ENCODE results near the gene RFX7. TPM values are rescaled to one million over a fixed set of nuclear protein-coding genes. Genes with fewer than 3 reads are reported as not detected.
A peak's percentile ranks its signal among the peaks of the same experiment; 100 is the strongest.
"Not testable (repeated sequence)": the region's sequence is repeated elsewhere in the genome, so short reads cannot be mapped to it uniquely, and the experiment has no call there.

RFX7 gene
- total RNA-seq, 2 donors from 2014 or later, result 24.5 to 26.8 TPM

DNA sequence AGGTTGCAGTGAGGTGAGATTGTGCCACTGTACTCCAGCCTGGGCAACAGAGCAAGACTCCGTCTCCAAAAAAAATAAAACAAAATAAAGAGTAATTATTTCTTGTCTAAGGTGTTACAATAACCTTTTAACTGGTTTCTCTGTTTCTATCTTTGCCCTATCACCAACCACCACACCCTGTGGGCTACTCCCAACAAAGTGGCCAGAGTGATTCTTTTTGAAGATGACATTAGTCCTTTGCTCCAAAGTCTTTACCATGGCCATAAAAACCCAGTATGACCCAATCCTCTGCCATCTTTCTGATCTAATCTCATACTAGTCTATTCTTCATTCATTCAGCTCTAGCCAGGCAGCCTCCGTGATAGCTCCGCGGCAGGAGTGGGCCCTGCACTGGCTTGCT lies 62.8 kb downstream of the RFX7 start:
- Mint-ChIP-seq H3K27ac (no peak overlapping the region), H3K4me3 (no peak overlapping the region), H3K36me3 (ENCODE audit: low read depth) (peaks cover 5% of the 10 kb centered on the region), H3K4me1 (peaks cover 16% of the 10 kb centered on the region), H3K27me3 (no peaks in the 10 kb centered on the region)
- ATAC-seq, result no peak
- no peaks in the 10 kb centered on the region for H3K9me3 ChIP-seq (ENCODE audit: control insufficient read depth, low read length, poor library complexity, severe bottlenecking)
- DNase-seq, result no peak

DNA sequence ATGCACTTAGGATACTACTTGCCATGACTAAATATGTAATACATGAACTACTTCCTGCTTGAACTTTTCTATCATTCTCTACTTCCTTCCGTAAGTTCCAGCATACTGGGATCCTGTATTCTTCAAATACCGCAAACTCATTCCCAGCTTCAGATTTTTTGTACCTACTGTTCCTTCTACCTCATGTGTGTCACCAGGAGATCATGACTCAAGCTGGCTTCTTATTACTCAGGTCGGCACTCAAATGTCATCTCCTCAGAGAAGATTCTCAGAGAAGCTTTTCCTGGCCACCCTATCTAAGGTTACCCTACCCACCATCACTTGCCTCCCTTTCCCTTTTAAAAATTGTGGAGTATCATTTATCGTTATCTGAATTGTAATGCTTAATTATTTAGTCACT lies 66.7 kb downstream of the RFX7 start:
- no peaks in the 10 kb centered on the region for H3K27me3 Mint-ChIP-seq
- peaks cover 14% of the 10 kb centered on the region for H3K36me3 Mint-ChIP-seq (ENCODE audit: low read depth)
- H3K27ac Mint-ChIP-seq, result no peak overlapping the region
- no peak for DNase-seq
- ATAC-seq, result no peak
- H3K4me3 Mint-ChIP-seq, result no peak overlapping the region
- H3K4me1 Mint-ChIP-seq, result peaks cover 22% of the 10 kb centered on the region
- no peaks in the 10 kb centered on the region for H3K9me3 ChIP-seq (ENCODE audit: control insufficient read depth, low read length, poor library complexity, severe bottlenecking)

GRCh38 chr15:56175788-56176187 lies 67.9 kb downstream of the RFX7 start:
- no peak for DNase-seq
- no peak overlapping the region for H3K4me3 Mint-ChIP-seq
- ATAC-seq, result no peak
- peaks cover 20% of the 10 kb centered on the region for H3K36me3 Mint-ChIP-seq (ENCODE audit: low read depth)
- H3K9me3 ChIP-seq (ENCODE audit: control insufficient read depth, low read length, poor library complexity, severe bottlenecking), result no peaks in the 10 kb centered on the region
- H3K4me1 Mint-ChIP-seq, result peaks cover 20% of the 10 kb centered on the region
- H3K27ac Mint-ChIP-seq, result peak overlapping the region; percentile 17
- no peaks in the 10 kb centered on the region for H3K27me3 Mint-ChIP-seq

DNA sequence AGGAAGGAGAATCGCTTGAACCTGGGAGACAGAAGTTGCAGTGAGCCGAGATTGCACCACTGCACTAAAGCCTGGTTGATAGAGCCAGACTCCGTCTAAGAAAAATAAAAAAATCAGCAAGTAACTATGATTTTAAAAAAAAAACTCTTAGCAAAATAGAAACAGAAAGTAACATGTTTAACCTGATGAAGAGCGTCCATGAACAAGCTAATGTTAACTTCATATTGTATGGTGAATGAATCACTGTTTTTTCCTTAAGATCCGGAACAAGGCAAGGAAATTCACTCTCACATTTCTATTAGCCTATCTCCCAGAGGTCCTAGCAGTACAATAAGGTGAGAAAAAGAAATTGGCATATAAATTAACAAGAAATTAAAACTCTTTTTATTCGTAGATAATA lies 69.0 kb downstream of the RFX7 start:
- no peak for ATAC-seq
- Mint-ChIP-seq H3K27me3 (no peaks in the 10 kb centered on the region), H3K36me3 (ENCODE audit: low read depth) (peaks cover 22% of the 10 kb centered on the region), H3K4me1 (peaks cover 22% of the 10 kb centered on the region), H3K4me3 (no peak overlapping the region), H3K27ac (peak overlapping the region; percentile 17)
- DNase-seq, result no peak
- H3K9me3 ChIP-seq (ENCODE audit: control insufficient read depth, low read length, poor library complexity, severe bottlenecking), result no peaks in the 10 kb centered on the region

DNA sequence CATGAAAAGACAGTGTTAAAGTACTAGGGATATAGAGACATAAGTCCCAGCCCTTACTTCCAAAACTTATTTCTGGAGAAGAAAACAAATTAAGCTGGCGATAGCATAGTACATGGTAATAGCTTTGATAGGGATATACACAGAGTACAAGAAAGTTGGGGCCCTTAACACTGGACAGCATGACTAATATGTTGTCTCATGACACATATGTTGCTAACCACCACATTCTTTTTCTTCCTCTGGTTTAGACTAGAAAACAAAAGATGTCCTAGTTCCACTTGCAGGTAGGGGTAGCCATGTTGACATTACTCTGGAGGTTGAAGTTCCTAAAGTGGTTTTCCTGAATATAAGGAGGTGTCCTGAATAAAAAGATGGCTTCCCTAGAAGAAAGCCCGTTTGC lies 75.3 kb downstream of the RFX7 start:
- H3K4me3 Mint-ChIP-seq, result no peak overlapping the region
- peaks cover 14% of the 10 kb centered on the region for H3K36me3 Mint-ChIP-seq (ENCODE audit: low read depth)
- peaks cover 30% of the 10 kb centered on the region for H3K4me1 Mint-ChIP-seq
- DNase-seq (no peak), ATAC-seq (no peak)
- H3K27me3 Mint-ChIP-seq, result no peaks in the 10 kb centered on the region
- no peaks in the 10 kb centered on the region for H3K9me3 ChIP-seq (ENCODE audit: control insufficient read depth, low read length, poor library complexity, severe bottlenecking)
- no peak overlapping the region for H3K27ac Mint-ChIP-seq

DNA sequence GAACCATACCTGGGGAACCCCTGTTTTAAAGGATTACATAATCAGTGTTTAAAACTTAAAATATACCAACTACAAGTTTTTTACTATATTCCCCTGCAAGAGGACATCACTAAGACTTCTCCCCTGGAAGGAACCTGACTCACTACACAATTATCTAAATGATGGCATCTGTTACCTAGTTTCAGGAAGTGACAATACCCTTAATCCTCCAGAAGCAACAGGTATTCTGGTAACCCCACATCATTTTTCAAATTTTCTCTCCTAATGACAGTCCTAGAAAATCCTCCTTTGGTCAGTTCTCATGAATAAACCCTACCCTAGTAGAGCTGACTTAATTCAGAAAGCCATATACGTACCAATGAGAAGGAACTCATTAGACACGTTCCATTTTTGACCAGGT lies 78.4 kb downstream of the RFX7 start:
- Mint-ChIP-seq H3K4me3 (no peak overlapping the region), H3K36me3 (ENCODE audit: low read depth) (no peaks in the 10 kb centered on the region), H3K27me3 (no peaks in the 10 kb centered on the region), H3K27ac (peak overlapping the region; percentile 47), H3K4me1 (peaks cover 24% of the 10 kb centered on the region)
- H3K9me3 ChIP-seq (ENCODE audit: control insufficient read depth, low read length, poor library complexity, severe bottlenecking), result no peaks in the 10 kb centered on the region
- ATAC-seq, result no peak
- no peak for DNase-seq

GRCh38 chr15:56160966-56161365 lies 82.7 kb downstream of the RFX7 start:
- H3K4me3 Mint-ChIP-seq, result no peak overlapping the region
- H3K4me1 Mint-ChIP-seq, result peaks cover 18% of the 10 kb centered on the region
- no peak for ATAC-seq
- DNase-seq, result no peak
- H3K27me3 Mint-ChIP-seq, result no peaks in the 10 kb centered on the region
- H3K36me3 Mint-ChIP-seq (ENCODE audit: low read depth), result no peaks in the 10 kb centered on the region
- H3K9me3 ChIP-seq (ENCODE audit: control insufficient read depth, low read length, poor library complexity, severe bottlenecking), result no peaks in the 10 kb centered on the region
- H3K27ac Mint-ChIP-seq, result no peak overlapping the region

DNA sequence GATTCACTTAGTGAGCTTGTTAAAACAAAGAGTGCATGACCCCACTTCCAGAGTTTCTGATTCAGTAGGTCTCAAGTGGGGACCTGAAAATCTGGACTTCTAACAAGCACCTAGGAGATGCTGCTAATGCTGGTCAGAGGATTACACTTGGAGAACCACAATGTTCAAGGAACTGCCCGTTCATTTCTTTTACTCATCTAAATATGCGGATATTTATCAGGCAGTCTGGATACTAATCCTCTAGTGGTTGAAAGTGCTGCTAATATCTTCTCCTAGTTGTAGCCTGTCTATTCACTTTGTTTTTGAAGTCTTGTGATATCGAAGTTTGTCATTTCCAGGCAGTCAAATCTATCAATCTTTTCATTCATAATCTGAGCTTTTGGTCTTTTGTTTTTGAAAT lies 86.8 kb downstream of the RFX7 start:
- Mint-ChIP-seq H3K27ac (no peak overlapping the region), H3K4me1 (peaks cover 23% of the 10 kb centered on the region), H3K27me3 (no peaks in the 10 kb centered on the region), H3K4me3 (no peak overlapping the region), H3K36me3 (ENCODE audit: low read depth) (no peaks in the 10 kb centered on the region)
- H3K9me3 ChIP-seq (ENCODE audit: control insufficient read depth, low read length, poor library complexity, severe bottlenecking), result no peaks in the 10 kb centered on the region
- DNase-seq (no peak), ATAC-seq (no peak)

DNA sequence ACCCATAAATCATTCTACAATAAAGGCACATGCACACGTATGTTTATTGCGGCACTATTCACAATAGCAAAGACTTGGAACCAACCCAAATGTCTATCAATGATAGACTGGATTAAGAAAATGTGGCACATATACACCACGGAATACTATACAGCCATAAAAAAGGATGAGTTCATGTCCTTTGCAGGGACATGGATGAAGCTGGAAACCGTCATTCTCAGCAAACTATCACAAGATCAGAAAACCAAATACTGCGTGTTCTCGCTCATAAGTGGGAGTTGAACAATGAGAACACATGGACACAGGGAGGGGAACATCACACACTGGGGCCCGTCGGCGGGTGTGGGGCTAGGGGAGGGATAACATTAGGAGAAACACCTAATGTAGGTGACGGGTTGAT lies 88.4 kb downstream of the RFX7 start:
- not testable (repeated sequence) for ATAC-seq; H3K27me3 Mint-ChIP-seq; H3K27ac Mint-ChIP-seq; H3K9me3 ChIP-seq (ENCODE audit: control insufficient read depth, low read length, poor library complexity, severe bottlenecking); DNase-seq; H3K4me3 Mint-ChIP-seq; H3K36me3 Mint-ChIP-seq (ENCODE audit: low read depth)
- peaks cover 26% of the 10 kb centered on the region for H3K4me1 Mint-ChIP-seq

- H3K4me3 Mint-ChIP-seq; H3K27me3 Mint-ChIP-seq; DNase-seq; H3K27ac Mint-ChIP-seq; ATAC-seq; H3K36me3 Mint-ChIP-seq (ENCODE audit: low read depth); H3K9me3 ChIP-seq (ENCODE audit: control insufficient read depth, low read length, poor library complexity, severe bottlenecking): not testable (repeated sequence)
- H3K4me1 Mint-ChIP-seq, result peaks cover 24% of the 10 kb centered on the region
Observed at GRCh38 chr15:56154768-56155167, 88.9 kb downstream of the RFX7 start.

DNA sequence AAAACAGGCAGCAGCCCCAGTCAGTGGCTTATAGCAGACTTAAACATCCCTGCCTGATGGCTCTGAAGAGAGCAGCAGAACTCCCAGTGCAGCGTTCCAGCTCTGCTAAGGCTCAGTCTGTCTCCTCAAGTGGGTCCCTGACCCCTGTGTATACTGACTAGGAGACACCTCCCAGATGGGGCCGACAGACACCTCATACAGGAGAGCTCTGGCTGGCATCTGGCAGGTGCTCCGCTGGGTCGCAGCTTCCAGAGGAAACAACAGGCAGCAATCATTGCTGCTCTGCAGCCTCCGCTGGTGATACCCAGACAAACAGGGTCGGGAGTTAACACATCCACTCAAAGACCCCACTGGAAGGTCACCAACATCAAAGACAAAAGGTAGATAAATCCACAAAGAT lies 93.5 kb downstream of the RFX7 start:
- peaks cover 30% of the 10 kb centered on the region for H3K4me1 Mint-ChIP-seq
- ATAC-seq (no peak), DNase-seq (no peak)
- H3K27me3 Mint-ChIP-seq, result no peaks in the 10 kb centered on the region
- H3K4me3 Mint-ChIP-seq, result no peak overlapping the region
- no peaks in the 10 kb centered on the region for H3K9me3 ChIP-seq (ENCODE audit: control insufficient read depth, low read length, poor library complexity, severe bottlenecking)
- H3K27ac Mint-ChIP-seq, result no peak overlapping the region
- no peaks in the 10 kb centered on the region for H3K36me3 Mint-ChIP-seq (ENCODE audit: low read depth)

DNA sequence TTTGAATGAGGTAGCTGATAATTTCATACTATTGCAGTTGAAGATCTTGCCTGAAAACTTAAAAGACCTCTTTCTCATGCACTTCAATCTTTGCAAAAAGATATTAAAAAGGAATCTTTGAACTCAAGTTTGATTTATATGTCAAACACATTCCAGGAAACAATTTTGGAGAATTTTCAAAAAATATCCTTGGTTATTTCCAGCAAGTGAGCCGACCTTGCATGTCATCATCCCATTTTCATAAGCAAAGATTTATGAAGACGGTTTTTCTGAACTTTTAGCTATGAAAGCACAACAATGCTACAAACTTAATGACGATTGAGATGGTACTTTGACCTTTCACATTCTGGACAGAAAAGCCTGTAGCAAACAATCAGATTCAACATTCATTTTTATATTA lies 95.6 kb downstream of the RFX7 start:
- Mint-ChIP-seq H3K4me1 (peaks cover 25% of the 10 kb centered on the region), H3K27ac (no peak overlapping the region), H3K4me3 (no peak overlapping the region), H3K27me3 (no peaks in the 10 kb centered on the region), H3K36me3 (ENCODE audit: low read depth) (peaks cover 3% of the 10 kb centered on the region)
- no peak for DNase-seq
- H3K9me3 ChIP-seq (ENCODE audit: control insufficient read depth, low read length, poor library complexity, severe bottlenecking), result no peaks in the 10 kb centered on the region
- no peak for ATAC-seq

DNA sequence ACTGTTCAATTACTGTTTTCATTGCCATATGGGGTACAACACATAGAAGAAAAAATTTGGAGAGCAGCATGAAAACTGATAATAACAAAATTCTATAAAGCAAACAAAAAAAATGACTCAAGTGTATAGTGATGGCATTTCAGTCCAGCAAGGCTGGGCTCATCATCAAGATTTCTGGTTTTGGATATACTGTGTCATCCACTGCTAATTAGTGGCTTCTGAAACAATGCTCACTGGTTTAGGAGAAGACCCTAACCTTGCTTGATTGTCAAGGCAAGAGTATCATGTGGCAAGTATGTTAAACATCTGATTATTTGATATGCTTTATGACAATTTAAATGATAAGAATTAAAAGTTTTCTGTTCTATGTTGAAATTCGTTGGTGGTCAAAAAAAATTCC lies 96.9 kb downstream of the RFX7 start:
- ATAC-seq (no peak), DNase-seq (no peak)
- peaks cover 20% of the 10 kb centered on the region for H3K4me1 Mint-ChIP-seq
- H3K4me3 Mint-ChIP-seq, result no peak overlapping the region
- peaks cover 6% of the 10 kb centered on the region for H3K36me3 Mint-ChIP-seq (ENCODE audit: low read depth)
- no peaks in the 10 kb centered on the region for H3K27me3 Mint-ChIP-seq
- H3K27ac Mint-ChIP-seq, result no peak overlapping the region
- no peaks in the 10 kb centered on the region for H3K9me3 ChIP-seq (ENCODE audit: control insufficient read depth, low read length, poor library complexity, severe bottlenecking)

- H3K36me3 Mint-ChIP-seq (ENCODE audit: low read depth), result peaks cover 5% of the 10 kb centered on the region
- H3K27ac Mint-ChIP-seq, result no peak overlapping the region
Observed at GRCh38 chr15:56128081-56128480, 115.6 kb downstream of the RFX7 start.

GRCh38 chr15:56126409-56126808 lies 117.3 kb downstream of the RFX7 start:
- Mint-ChIP-seq H3K27me3 (no peaks in the 10 kb centered on the region), H3K4me1 (no peaks in the 10 kb centered on the region), H3K36me3 (ENCODE audit: low read depth) (peaks cover 6% of the 10 kb centered on the region), H3K27ac (no peak overlapping the region), H3K4me3 (no peak overlapping the region)
- H3K9me3 ChIP-seq (ENCODE audit: control insufficient read depth, low read length, poor library complexity, severe bottlenecking), result peaks cover 3% of the 10 kb centered on the region
- no peak for DNase-seq
- no peak for ATAC-seq

More at GRCh38 chr15:56128081-56128480, 115.6 kb downstream of the RFX7 start:
- no peaks in the 10 kb centered on the region for H3K4me1 Mint-ChIP-seq
- ATAC-seq, result no peak
- no peak overlapping the region for H3K4me3 Mint-ChIP-seq
- peaks cover 3% of the 10 kb centered on the region for H3K9me3 ChIP-seq (ENCODE audit: control insufficient read depth, low read length, poor library complexity, severe bottlenecking)
- H3K27me3 Mint-ChIP-seq, result no peaks in the 10 kb centered on the region
- DNase-seq, result no peak

Data from T-helper 17 cell (primary cell).